Coronary artery (tissue), 2 donors: ENCODE measurements around the gene MMP11.

Experiments
- DNase-seq: peaks from one replicate; pipeline ENCODE4 v3.0.0-alpha.2; 2017; ENCODE audit warnings: low spot score
- H3K27ac ChIP-seq, 2 donors: fragments of 200-600 bp; sonication (generic); one replicate each; pipeline ENCODE4 v1.5.1; 2016 to 2019
- H3K4me3 ChIP-seq: fragments of 200-600 bp; sonication (generic); 2 replicates; pipeline ENCODE4 v1.5.1; 2016; ENCODE audit warnings: mild to moderate bottlenecking, moderate library complexity
- TF ChIP-seq, protein P1 (sequence below): fragments of 200-600 bp; sonication (generic); IDR thresholded peaks from one replicate; pipeline ENCODE4 v1.5.1; 2019; ENCODE audit warnings: antibody characterized with exemption

The MMP11 gene

DNA sequence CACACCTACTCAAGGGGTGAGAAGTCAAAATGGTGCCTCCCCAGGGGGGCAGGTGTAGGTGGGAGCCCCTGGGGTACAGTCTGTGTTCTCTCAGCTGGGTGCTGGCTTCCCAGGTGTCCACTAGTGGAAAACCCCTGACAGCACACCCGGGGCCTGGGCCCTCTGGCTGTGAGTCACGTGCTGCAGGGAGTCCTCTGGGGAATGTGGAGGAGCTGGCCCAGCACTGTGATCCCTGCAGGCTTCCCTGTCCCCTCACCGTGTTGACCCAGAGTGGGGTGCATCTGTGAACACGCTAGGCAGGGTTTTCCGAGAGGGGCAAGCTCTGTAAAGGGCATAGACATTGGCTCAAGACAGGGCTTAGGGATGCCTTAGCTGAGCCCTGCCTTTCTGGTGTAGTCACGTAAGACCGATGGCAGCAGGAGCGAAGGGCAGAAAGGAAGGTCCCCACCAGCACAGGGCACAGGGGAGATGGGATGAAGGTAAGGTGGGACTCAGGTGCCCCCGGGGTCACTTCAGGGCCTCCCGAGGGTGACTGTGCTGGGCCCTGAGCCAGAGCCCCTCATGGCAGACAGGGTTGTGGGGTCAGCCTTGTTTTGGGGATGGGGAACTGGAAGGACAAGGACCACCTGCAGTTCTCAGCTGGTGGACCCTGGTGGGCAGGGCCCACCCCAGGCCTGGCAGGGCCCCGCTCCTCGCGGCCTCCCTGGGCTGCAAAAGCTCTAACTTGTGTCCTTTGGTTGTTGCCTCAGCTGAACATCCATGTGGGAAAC, 52.0 kb downstream of the MMP11 start:
- Histone ChIP-seq H3K27ac (no peak overlapping the region), H3K4me3 (no peak overlapping the region)
- TF ChIP-seq, protein P1, sequence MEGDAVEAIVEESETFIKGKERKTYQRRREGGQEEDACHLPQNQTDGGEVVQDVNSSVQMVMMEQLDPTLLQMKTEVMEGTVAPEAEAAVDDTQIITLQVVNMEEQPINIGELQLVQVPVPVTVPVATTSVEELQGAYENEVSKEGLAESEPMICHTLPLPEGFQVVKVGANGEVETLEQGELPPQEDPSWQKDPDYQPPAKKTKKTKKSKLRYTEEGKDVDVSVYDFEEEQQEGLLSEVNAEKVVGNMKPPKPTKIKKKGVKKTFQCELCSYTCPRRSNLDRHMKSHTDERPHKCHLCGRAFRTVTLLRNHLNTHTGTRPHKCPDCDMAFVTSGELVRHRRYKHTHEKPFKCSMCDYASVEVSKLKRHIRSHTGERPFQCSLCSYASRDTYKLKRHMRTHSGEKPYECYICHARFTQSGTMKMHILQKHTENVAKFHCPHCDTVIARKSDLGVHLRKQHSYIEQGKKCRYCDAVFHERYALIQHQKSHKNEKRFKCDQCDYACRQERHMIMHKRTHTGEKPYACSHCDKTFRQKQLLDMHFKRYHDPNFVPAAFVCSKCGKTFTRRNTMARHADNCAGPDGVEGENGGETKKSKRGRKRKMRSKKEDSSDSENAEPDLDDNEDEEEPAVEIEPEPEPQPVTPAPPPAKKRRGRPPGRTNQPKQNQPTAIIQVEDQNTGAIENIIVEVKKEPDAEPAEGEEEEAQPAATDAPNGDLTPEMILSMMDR = no peak
- no peak for DNase-seq

DNA sequence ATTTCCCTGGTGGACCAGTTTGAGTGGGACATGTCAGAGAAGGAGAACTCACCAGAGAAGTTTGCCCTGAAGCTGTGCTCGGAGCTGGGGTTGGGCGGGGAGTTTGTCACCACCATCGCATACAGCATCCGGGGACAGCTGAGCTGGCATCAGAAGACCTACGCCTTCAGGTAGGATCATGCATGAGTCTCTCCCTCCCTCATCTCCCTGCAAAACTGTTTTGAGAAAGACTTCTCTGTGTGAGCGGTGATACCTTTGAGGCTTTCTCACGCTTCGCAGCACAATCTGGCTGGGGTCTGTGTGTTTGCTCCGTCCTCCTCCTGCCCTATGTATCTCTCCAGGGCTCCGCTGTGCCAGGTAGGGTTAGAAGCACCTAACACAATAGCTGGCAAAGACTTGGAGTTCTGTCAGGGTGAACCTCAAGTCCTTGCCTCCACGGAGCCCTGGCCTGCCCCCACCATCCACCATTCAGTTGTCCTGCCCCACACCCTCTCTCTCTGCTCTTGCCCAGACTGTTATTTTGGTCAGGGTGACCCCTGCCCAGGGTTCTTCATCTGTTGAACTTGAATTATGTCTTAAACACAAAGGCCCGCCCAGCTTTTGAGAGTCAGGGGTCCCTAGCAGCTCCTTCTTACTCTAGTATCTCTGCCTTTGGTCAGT, 52.7 kb downstream of the MMP11 start:
- TF ChIP-seq, protein P1 = no peak
- no peak overlapping the region for H3K4me3 ChIP-seq
- no peak for DNase-seq
- H3K27ac ChIP-seq = peak overlapping the region in 1 of 2 donors; percentile 7

DNA sequence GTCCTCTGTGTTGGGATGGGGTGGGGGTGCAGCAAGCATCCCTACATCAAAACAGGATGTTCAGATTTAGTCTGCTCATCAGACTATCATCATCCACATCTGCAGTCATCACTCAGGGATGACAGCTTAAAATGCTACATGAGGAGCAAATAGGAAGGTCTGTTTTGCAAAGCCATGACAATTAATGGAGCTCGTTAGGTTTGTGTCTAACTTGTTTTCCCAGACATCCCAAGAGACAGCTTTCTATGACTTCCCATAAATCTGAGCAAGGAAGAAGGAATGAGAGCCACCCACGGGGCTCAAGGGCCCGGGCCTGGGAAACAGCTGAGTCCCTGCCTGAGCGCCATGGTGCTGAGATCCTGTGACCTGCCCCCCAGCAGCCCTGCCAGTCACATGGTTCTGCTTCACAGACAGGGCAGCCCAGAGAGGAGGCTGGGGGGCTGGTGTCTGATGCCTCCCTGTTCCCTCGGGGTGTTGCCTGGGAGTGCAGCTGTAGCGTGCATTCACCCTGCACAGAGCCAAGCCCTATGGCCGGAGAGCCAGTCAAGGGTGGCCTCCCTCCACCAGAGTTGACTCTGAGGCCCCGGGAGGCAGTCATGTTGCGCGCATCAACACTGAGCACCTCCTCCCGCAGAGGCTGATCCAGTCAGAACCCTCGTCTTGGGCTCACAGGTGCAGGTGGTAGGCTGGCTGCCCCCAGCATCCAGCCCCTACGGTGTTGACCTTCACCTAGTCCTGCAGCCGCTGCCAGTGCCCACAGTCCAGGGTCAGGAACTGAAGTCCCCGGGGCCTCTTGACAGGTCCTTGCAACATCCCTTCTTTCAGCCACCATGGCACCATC, 54.1 kb downstream of the MMP11 start:
- DNase-seq = no peak

DNA sequence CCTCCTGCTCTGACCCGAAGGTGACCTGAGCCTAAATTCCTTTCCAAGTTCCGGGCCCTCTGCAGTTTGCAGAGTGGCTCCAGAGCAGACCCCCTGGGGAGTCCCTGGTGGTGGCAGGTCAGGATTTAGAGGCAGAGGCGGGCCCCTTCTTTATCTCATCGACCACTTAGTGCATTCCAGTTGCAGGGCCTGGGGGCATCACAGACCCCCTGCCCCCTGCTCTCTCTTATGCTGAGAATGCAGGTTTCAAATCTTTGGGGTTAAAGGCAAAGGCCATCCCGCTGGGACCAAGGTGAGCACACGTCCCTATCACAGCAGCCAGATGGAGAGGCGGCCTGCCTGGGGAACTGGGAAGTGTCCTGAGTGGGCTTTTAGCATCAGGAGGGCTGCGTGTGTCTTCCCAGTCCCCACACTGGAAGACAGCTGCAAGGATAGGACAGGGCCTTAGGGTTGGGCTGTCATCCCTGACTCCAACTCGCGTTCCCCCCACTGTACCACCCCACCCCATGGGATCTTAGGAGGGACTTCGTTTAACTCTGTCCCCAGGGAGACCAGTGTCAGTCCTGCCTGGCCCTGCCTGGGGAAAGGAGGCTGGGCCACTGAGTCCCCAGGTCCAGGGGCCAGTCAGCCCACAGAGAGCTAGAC, 54.8 kb downstream of the MMP11 start:
- no peak overlapping the region for H3K4me3 ChIP-seq
- TF ChIP-seq, protein P1 = no peak
- H3K27ac ChIP-seq = no peak overlapping the region
- DNase-seq = no peak

More for the DNA sequence above, 54.1 kb downstream of the MMP11 start:
- TF ChIP-seq, protein P1 = no peak
- Histone ChIP-seq H3K4me3 (no peak overlapping the region), H3K27ac (peak overlapping the region in 1 of 2 donors; percentile 53)

DNA sequence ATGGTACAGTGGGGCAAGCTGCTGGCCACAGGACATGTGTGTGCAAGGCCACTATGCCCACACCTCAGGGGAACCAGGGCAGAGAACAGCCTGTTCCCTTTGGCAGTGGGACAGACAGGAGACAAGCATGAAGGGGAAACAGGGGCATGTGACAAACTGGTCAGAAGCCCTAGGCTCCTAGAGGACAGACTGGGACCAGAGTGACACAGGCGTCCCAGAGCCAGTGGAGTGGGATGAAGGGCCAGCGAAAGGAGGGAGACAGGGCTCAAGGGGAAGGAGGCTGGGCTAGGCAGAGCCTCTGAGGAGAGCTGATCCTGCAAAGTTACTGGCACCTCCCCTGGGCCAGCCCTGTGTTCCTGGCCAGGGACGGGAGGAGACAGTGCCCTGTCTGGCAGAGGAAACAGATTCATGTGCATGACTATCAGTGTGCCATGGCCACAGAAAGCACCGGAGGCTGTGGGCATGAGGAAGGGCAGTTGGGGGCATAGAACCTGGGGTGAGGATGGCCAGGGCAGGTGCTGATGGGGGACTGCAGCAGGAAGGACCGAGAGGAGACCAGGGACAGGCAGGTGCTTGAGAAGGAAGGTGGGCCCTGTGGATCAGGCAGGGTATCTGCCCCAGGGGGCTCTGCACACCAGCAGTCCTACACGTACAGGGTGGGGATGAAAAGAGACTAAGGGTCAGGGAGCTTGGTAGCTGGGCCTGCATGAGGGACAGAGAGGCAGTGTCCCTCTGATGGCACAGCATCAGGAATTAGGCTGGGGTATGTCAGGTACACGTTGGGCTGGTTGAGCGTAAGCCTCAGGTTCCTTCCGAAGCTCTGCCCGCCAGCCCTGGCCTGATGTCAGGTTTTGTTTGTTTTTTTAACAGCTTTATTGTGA, 56.4 kb downstream of the MMP11 start:
- H3K4me3 ChIP-seq = no peak overlapping the region
- TF ChIP-seq, protein P1 = no peak
- no peak for DNase-seq
- H3K27ac ChIP-seq = no peak overlapping the region

DNA sequence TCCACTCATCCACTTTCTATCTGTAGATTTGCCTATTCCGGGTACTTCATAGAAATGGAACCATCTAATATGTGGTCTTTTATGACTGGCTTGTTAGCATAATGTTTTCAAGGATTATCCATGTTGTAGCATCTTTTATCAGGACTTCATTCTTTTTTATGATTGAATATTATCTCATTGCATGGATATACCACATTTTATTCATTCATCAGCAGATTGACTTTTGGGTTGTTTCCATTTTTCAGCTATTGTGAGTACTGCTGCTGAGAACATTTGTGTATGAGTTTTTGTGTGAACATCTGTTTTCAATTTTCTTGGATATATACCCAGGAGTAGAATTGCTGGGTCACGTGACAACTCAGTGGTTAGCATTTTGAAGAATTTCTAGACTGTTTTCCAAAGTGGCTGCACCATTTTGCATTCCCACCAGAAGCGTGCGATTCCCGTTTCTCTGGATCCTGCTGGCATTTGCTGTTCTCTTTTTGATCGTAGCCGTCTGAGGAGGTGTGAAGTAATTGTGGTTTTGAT, 57.3 kb downstream of the MMP11 start:
- TF ChIP-seq, protein P1 = no peak
- DNase-seq = no peak
- Histone ChIP-seq H3K4me3 (no peak overlapping the region), H3K27ac (no peak overlapping the region)
